ENCODE results near the gene ARHGAP11A. TPM values are rescaled to one million over a fixed set of nuclear protein-coding genes. Genes with fewer than 3 reads are reported as not detected.

ARHGAP11A gene
- total and polyA plus RNA-seq, 2 of the 13 experiments (the other 11 are each of a cell fraction or from before 2014, with no cell fraction given) = 5.1 to 46.3 TPM

GRCh38 chr15:32677238-32677750 is 62.0 kb downstream of the ARHGAP11A start:
- Histone ChIP-seq H3K36me3 (replicated peaks in 1 of 2; ENCODE audit: control insufficient read depth in 1 of 2, insufficient read depth in 2 of 2, low read length in 2 of 2) (no peaks in the 10 kb centered on the region), H3K27me3 (ENCODE audit: control insufficient read depth in 1 of 2, insufficient read depth in 2 of 2, low read length in 2 of 2) (no peaks in the 10 kb centered on the region), H3K79me2 (ENCODE audit: insufficient read depth, low read length) (no peaks in the 10 kb centered on the region), H3K4me2 (ENCODE audit: low read depth, low read length) (peak overlapping the region; percentile 76), H2AFZ (ENCODE audit: low read length) (peak overlapping the region; percentile 88), H3K9me3 (ENCODE audit: low read length) (no peaks in the 10 kb centered on the region), H3K9ac (ENCODE audit: insufficient read depth, low read depth, low read length) (peak overlapping the region; percentile 59), H3K4me1 (ENCODE audit: insufficient read depth, low read length) (peaks cover 45% of the 10 kb centered on the region), H3K27ac (ENCODE audit: extremely low read length, insufficient read depth, low read length) (peak overlapping the region; percentile 66), H3K4me3 (replicated peaks in 1 of 3; ENCODE audit: insufficient read depth in 1 of 3, low read depth in 2 of 3, low read length in 3 of 3) (peak overlapping the region; percentile 17 to 27 (median 26); a peak in 4 of 6 replicates), H4K20me1 (ENCODE audit: insufficient read depth, low read length) (no peaks in the 10 kb centered on the region)
- intact Hi-C loops (cut with micrococcal nuclease; ENCODE audit: unreplicated experiment) = loop anchor here (5.0 kb wide), 1 partner anchor 40 kb away; the partner anchor contains the start of gene GREM1
- ATAC-seq = peak; percentile 97
- BruUV-seq (replicated peaks) = no TSS peak
- WGBS (ENCODE audit: low lambda C conversion rate) = 2% methylated on average over 5 of the region's 5 CpGs
- DNase-seq (ENCODE audit: low spot score) = peak; percentile 96
- peak; percentile 78 for FAIRE-seq
- ChIA-PET CTCF (ENCODE audit: low intra/inter-chr PET ratio, low total read pairs) (no interaction called here), POLR2A (interaction anchor here (1.0 to 2.2 kb wide), 3 partner anchors 11 to 32 kb away, joined by 4 to 7 read pairs (median 5); no protein-coding TSS in a partner anchor)
- in situ Hi-C loops (cut with HindIII; ENCODE audit: extremely low pct_ligation_motif_present, low pct_unique_long_range_greater_than_20kb) = no loop called here
- TF ChIP-seq MIER2 (CRISPR knock-in tag; IDR thresholded peaks at IDR 0.05) = 0 out of 2 replicates have a peak, but pooled peaks have one; percentile 7
- no peak for TF ChIP-seq CENPX (CRISPR knock-in tag; IDR thresholded peaks at IDR 0.05)
- no peak for TF ChIP-seq SP2 (CRISPR knock-in tag; IDR thresholded peaks at IDR 0.05)
- peak; percentile 74 for TF ChIP-seq ZNF644 (CRISPR knock-in tag; IDR thresholded peaks at IDR 0.05; ENCODE audit: low read depth)
- 0 out of 3 replicates have a peak, but pooled peaks have one; percentile 11 for TF ChIP-seq MXI1 (IDR thresholded peaks at IDR 0.05; ENCODE audit: borderline replicate concordance, low read depth, low read length)
- peak; percentile 81; the same call in 1 of the 2 replicates for TF ChIP-seq SOX5 (CRISPR knock-in tag; IDR thresholded peaks at IDR 0.05; ENCODE audit: borderline replicate concordance)
- TF ChIP-seq SP5 (CRISPR knock-in tag; IDR thresholded peaks at IDR 0.05; ENCODE audit: borderline replicate concordance, low read depth) = no peak
- no peak for TF ChIP-seq POGK (CRISPR knock-in tag; conservative IDR thresholded peaks at IDR 0.05)
- no peak for TF ChIP-seq PLRG1 (conservative IDR thresholded peaks at IDR 0.05)
- peak; percentile 49; the same call in 1 of the 2 replicates for TF ChIP-seq MIXL1 (CRISPR knock-in tag; IDR thresholded peaks at IDR 0.05)
- TF ChIP-seq GABPB1 (CRISPR knock-in tag; IDR thresholded peaks at IDR 0.05) = 0 out of 2 replicates have a peak, but pooled peaks have one; percentile 10
- no peak for TF ChIP-seq ZKSCAN1 (IDR thresholded peaks at IDR 0.05; ENCODE audit: low read length)
- 0 out of 2 replicates have a peak, but pooled peaks have one; percentile 16 for TF ChIP-seq ZBTB37 (CRISPR knock-in tag; IDR thresholded peaks at IDR 0.05)
- no peak for TF ChIP-seq TARDBP (CRISPR knock-in tag; IDR thresholded peaks at IDR 0.05)
- TF ChIP-seq ZMAT3 (CRISPR knock-in tag; conservative IDR thresholded peaks at IDR 0.05) = 0 out of 2 replicates have a peak, but pooled peaks have one; percentile 33
- TF ChIP-seq HOXA3 (CRISPR knock-in tag; IDR thresholded peaks at IDR 0.05) = peak; percentile 38; the same call in 1 of the 2 replicates
- no peak for TF ChIP-seq HCFC1 (IDR thresholded peaks at IDR 0.05; ENCODE audit: low read depth, low read length)
- 0 out of 2 replicates have a peak, but pooled peaks have one; percentile 2 for TF ChIP-seq ATF2 (CRISPR knock-in tag; IDR thresholded peaks at IDR 0.05)
- no peak for TF ChIP-seq KDM4B (CRISPR knock-in tag; IDR thresholded peaks at IDR 0.05)
- TF ChIP-seq NFIC (IDR thresholded peaks at IDR 0.05; ENCODE audit: low read length) = peak; percentile 60; the same call in 1 of the 2 replicates

All from HepG2 (cell line).